Germinal center (tissue), 1 donor: Measurements from ENCODE around the gene PRDM10.
"Not testable (repeated sequence)": the region's sequence is repeated elsewhere in the genome, so short reads cannot be mapped to it uniquely, and the experiment has no call there.

Experiments used
- DNase-seq: peaks from one replicate; pipeline ENCODE4 v3.0.0; 2012; ENCODE audit warnings: mixed read lengths, low spot score

Gene PRDM10

GRCh38 chr11:129895126-129896041 lies 107.3 kb downstream of the PRDM10 start, which contains the start of gene NFRKB:
Gene NFRKB, minus strand, starts transcription at chr11:129895578. Its CDS starts 2,729 bp downstream, at chr11:129892849.
- peak; percentile 98 for DNase-seq

- peak; percentile 17 for DNase-seq
Observed at GRCh38 chr11:129894278-129895125, 108.1 kb downstream of the PRDM10 start.

- no peak for DNase-seq
Observed at GRCh38 chr11:129888451-129888850, 114.2 kb downstream of the PRDM10 start.

- DNase-seq, result no peak
Observed at GRCh38 chr11:129885381-129885780, 117.3 kb downstream of the PRDM10 start.

GRCh38 chr11:129884581-129884980 lies 118.1 kb downstream of the PRDM10 start:
- no peak for DNase-seq

GRCh38 chr11:129881570-129882170 lies 121.0 kb downstream of the PRDM10 start:
- peak; percentile 59 for DNase-seq

- no peak for DNase-seq
Observed at GRCh38 chr11:129880311-129880710, 122.3 kb downstream of the PRDM10 start.

- DNase-seq, result no peak
Observed at GRCh38 chr11:129871914-129872313, 130.7 kb downstream of the PRDM10 start.

GRCh38 chr11:129868626-129869025 lies 134.0 kb downstream of the PRDM10 start:
- DNase-seq, result not testable (repeated sequence)

GRCh38 chr11:129866311-129866710 lies 136.3 kb downstream of the PRDM10 start:
- DNase-seq, result no peak

GRCh38 chr11:129865701-129866100 lies 136.9 kb downstream of the PRDM10 start:
- no peak for DNase-seq

GRCh38 chr11:129864811-129865210 lies 137.8 kb downstream of the PRDM10 start:
- no peak for DNase-seq

GRCh38 chr11:129861702-129862522 lies 140.7 kb downstream of the PRDM10 start:
- DNase-seq, result no peak

- DNase-seq, result no peak
Observed at GRCh38 chr11:129856036-129856435, 146.6 kb downstream of the PRDM10 start.

- no peak for DNase-seq
Observed at GRCh38 chr11:129855086-129855485, 147.5 kb downstream of the PRDM10 start.

- DNase-seq, result no peak
Observed at GRCh38 chr11:129854232-129854805, 148.3 kb downstream of the PRDM10 start.

- DNase-seq, result no peak
Observed at GRCh38 chr11:129853518-129854231, 149.0 kb downstream of the PRDM10 start.

GRCh38 chr11:129852125-129852740 lies 150.4 kb downstream of the PRDM10 start:
- DNase-seq, result no peak
